GM18861 (cell line): ENCODE data around the gene LUZP1.
A peak's percentile ranks its signal among the peaks of the same experiment; 100 is the strongest.

ENCODE experiments used
- ATAC-seq: cut with Tn5 transposase; IDR thresholded peaks from one replicate; pipeline ENCODE4 v1.9.1; 2021; ENCODE audit not compliant: unreplicated experiment

The LUZP1 gene

DNA sequence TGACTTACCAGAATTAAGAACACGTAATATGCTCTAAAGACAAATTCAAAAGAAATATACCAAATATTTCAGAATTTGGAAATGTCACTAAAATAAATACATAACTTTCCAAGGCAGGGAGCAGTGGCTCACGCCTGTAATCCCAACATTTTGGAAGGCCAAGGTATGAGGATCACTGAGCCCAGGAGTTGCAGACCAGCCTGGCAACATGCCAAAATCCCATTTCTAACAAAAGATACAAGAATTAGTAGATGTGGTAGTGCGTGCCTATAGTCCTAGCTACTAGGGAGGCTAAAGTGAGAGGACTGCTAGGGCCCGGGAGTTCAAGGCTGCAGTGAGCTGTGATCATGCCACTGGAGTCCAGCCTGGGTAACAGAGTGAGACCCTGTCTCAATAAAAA lies 11.7 kb downstream of the LUZP1 start:
- ATAC-seq, result no peak

DNA sequence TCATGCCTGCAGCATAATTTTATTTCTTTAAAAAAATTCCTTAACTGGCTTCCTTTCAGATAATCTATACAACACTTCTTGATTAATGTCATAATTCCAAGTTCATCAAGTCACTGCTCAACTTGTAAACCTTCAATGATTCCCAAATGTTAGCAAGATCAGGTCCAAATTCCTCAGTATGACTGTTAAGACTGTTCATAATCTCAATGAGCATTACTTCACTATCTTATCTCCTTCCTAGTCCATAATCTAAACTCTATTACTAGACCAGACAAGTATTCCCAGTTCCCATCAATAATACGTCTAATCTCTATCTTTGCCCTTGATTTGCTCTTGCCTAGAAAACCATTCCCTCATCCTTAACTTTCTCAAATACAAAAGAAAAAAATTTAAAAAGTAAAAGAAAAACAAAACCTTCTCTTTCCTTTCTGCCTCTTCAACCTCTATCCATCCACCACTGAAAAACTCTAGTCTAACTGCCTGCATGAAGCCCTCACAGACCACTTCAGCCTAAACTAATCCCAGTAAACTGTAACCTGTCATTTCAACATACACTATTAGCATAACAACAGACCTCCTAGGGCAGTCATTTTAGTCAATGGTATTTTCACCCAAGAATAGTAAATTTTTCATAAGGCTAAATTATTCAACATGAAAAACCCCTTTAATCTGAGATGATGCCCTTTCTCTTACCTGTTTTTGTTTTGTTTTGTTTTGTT lies 15.5 kb downstream of the LUZP1 start:
- no peak for ATAC-seq

DNA sequence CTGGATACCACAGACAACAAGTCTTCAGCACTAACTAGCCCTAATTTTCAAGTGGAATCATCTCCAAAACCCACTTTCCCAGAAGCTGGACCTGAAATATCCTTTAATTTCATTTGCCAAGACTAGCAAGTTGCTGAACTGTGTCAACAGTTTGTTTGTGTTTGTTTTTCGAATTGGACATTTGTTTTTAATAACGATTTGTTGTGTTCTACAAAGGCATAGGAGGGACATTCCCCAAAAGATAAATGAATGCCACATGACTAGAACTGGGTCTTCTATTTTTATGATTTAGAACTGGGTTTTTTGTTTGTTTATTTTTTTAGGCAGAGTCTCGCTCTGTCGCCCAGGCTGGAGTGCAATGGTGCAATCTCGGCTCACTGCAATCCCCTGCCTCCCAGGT lies 17.9 kb downstream of the LUZP1 start:
- ATAC-seq, result no peak

DNA sequence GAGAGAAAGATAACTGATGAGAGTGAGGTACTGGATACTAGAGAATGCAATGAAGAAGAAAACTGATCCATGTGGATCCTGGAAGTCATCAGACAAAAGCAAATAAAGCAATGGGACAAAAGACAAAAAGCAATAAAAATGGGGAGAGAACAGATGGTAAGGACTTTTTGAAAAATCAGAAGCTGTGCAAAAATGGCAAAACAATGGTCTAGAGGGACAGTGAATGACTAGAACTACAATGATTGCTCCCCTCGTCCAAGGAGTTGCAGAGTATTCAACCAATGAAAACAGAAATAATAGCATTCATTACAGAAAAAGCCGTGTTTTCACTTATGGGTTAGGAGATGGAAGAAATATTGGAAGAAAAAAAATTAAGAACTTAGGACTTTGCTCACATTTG lies 18.5 kb downstream of the LUZP1 start:
- no peak for ATAC-seq

DNA sequence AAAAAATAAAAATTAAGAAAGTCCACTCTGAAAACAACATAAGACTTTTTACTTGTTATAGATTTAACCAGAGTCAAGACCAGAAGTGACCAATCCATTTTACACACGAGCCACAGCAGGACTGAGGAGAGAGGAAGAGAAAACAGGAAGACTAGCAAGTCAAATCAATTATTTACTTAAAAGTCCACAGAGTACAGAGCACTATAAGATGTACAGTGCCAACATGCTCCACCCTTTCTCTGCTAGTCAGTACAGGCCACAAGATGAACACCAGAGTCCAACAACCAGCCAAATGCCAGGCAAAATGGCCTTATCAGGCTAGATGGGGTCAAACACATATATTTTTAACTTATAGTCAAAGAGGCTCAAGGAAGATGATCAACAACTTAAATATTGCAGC lies 19.5 kb downstream of the LUZP1 start:
- peak; percentile 87 for ATAC-seq

DNA sequence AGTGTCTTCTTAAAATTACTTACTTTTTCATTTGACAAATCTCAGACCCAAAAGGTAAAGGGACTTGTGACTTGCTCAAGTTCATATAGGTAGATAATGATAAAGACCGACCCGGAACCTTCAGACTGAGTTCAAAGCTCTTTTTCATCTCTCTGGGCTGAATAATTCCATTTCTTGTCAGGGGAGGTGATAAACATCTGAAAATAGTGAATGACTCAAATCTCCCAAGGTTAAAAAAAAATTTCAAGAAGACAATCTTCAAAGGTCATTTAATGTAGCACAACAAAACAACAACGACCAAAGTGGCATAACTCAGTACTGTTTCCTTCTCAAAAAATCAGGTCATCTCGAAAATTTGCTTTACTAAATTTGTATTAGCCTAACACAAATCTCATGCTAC lies 20.6 kb downstream of the LUZP1 start:
- ATAC-seq, result no peak

DNA sequence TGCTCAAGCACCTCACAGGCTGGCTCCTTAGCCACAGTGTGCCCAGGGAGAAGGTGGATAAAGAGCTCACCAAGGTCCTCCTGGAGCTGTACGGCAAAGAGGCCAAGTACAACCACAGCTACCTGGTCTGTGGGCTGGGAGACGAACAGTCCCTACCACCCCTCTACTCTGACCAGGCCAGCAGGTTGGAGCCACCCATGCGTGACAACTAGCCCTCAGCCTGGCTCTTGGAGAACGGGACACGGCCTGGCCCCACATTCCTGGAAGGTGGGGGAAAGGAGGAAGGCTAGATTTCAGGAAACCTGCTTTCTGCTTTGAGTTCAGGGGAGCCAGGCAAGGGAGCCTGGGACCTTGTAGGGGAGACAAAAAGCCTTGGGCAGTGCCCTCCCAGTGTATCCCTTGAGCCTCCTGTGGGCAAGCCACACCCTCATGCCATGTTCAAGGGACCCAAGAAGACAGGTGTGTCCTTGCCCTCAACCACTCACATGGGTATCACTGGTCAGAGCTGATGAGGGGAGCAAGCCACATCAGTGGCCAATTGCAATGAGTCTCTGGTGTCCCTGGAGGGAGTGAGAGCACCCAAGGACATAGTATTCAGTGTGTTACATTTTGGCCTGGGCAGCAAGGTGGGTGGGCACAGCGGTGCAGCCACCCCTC lies 27.6 kb downstream of the LUZP1 start:
- ATAC-seq, result no peak

DNA sequence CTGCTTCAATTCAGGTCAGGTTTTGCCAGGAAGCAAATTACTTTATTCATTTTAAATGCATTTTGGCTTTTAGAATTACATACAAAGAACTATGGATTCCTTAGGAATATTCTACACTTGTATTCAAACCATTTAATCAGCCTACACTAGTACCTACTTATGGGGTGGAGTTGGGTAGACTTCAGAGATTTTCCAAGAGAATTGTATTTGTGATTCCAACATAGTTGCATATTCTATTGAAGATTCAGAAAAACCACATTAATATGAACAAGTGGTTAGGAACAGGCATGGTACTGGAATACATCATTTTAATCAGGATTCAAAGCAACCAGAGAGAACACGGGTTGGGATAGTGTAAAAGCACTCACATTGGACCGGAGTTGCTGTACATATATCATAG lies 33.4 kb downstream of the LUZP1 start:
- ATAC-seq, result no peak

DNA sequence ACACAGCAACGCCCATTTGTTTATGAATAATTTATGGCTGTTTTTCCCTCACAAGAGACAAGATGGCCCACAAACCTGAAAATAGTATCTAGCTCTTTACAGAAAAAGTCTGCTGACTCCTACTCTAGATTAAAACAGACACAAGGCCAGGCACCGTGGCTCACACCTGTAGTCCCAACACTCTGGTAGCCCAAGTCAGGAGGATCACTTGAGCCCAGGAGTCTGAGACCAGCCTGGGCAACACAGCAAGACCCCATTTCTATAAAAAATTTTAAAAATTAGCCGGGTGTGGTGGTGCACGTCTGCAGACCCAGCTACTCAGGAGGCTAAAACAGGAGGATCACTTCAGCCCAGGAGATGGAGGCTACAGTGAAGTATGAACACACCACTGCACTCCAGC lies 34.6 kb downstream of the LUZP1 start:
- ATAC-seq, result no peak

DNA sequence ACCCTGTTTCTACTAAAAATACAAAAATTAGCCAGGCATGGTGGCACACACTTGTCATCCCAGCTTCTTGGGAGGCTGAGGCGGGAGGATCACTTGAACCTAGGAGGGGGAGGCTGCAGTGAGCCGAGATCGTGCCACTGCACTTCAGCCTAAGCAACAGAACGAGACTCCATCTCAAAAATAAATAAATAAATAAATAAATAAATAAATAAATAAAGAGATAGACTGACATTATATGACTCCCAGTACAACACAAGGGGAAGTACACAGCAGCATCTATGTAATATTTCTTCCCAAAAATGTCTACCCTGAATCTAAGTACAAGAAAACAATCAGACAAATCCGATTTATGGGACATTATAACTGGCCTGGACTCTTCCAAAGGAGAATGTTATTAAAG lies 35.1 kb downstream of the LUZP1 start:
- no peak for ATAC-seq

DNA sequence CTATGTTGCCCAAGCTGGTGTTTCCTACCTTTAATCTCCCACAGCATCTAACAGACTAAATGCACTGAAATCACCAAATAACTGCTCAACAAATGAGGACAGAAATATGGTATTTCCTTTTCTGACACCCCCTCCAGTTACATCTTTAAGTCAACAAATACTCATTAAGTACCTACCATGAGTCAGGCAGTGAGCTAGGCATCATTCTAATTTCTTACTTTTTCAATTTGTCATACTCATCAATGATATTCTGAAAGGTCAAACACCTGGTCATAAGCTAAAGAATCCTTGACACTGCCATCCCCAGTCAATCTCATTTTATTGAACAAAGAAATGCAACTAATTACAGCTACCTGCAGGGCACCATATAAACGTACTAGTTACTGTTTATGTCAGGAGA lies 36.6 kb downstream of the LUZP1 start:
- ATAC-seq, result no peak

DNA sequence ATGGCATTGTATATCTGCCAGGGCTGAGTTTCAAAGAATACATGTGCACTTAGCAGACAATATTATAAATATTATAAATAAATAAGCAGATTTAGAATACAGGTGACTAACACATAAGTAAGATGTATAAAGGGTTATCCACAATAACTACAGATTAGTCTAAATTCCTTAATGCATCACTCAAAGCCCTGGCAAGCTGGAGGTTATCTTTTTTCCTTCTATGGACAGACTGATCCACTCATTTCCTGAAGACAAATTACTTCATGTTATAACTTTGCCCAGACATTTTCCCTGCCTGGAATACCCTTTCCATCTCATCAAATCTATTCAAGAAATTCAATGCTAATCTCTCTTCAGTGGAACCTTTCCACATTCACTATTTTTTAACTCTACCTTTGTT lies 38.8 kb downstream of the LUZP1 start:
- no peak for ATAC-seq

DNA sequence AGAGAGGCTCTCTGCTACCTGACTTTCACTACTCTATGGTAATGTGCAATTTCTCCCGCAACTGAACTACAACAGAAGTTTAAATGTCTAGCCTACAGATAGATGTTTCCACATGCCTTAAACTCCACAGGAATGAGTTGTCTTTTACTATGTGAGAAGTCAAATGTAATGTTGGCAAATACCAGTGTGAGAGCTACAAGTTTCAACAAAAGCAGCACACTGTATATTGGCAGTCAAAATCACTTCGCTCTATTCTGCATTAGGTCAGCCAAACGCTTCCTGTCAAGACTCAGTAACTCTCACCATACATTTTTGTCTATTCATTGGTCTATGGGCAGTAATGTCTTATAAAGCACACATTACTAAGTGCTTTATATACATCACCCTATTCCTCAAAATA lies 41.9 kb downstream of the LUZP1 start:
- no peak for ATAC-seq

DNA sequence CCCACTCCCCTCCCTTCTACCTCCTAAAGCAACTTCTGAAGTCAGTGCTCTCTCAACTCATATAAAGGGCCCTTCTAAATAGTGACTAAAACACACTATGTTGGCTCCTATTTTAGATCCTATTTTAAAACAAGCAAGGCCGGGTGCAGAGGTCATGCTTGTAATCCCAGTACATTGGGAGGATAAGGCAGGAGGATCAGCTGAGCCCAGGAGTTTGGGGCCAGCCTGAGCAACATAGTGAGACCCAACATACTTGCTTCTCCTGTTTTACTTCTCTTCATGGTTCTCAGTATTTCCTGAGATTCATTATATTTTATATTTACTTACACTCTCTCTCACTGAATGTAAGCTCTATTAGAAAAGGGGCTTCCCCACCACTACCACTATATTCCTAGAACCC lies 42.5 kb downstream of the LUZP1 start:
- no peak for ATAC-seq

DNA sequence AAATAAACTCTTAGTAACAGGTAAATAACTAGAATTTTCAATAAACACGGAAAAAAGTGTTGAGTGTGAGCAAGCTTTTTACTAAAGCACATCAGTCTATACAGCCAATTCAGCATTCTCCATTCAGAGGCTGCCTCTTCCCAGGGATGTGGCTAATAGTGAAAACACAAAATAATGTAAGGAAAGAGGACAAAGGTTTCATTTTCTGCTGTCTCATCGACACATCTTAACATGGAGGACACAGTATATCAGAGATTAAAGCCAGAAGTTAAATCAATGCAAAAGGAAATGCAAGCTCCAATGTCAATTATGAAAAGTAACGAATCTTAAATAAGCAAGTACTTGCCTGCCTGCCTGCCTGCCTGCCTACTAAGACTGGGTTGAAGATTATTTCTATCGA lies 43.2 kb downstream of the LUZP1 start:
- no peak for ATAC-seq

DNA sequence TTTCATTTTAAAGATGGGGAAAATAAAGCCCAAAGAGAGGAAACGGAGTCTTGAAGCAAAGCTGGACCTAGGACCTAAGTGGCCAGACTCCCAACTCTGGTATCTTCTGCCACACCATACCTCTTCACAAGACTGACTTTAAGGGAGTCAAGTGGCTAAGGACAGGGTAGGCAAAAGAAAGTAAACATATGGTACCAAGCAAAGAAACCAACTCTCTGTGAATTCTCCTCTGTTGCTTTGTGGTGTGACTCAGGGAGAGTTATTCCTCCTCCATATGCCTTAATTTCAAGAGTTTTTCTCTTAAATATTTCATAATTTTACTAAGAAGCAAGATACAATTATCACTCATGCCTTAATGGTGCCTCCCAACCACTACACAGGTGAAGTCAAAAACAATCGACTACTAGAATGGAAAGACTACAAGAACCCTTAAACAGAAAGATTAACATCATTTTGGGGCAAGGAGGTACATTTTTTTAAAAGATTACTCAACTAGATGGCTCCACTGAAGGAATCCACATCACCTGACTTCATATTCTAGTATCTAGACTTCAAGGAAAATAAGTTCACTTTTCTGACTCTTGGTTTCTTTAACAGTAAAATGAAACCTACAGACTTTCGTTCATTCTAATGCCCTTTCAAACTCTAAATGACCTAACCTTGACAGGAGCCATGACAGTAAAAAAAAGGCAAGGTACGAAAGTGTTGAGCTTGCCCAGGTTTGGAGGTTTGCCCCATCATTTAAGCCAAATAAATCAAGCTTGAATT lies 44.2 kb downstream of the LUZP1 start:
- no peak for ATAC-seq

DNA sequence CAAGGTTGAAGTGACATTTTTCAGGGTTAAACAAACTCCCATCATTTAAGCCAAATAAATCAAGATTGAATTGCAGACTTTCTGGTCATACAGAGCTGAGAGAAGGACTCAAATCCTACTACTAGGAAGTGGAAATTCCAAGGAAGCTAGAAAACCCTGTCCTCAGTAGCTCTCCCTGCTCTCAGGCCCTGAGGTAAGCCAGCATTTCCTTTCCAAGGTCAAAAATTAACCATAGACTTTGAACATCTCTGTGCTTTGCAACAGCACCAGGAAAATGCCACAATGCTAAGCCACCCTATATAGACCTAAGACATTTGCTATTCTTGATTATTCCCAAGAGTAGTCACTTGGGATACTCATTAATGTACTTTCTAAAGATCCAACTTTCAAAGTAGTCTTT lies 45.1 kb downstream of the LUZP1 start:
- no peak for ATAC-seq

DNA sequence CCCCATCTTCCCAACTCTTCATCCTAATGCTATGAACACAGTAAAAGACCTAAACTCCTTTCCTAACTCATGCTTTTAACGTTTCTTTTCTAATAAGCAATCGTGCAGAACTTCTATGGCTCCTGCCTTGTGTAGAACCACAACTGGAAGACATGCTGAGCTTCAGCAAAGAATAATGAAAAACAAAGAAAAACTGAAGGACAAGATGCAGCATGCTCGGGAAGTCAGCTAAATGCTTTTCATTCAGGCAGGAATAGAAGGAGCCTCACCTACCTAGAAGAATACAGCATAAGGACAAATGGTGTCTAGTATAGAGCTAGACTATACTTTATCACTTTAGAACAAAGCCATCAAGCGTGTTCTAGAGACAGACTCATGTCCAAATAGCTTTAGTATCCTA lies 45.9 kb downstream of the LUZP1 start:
- ATAC-seq, result no peak

DNA sequence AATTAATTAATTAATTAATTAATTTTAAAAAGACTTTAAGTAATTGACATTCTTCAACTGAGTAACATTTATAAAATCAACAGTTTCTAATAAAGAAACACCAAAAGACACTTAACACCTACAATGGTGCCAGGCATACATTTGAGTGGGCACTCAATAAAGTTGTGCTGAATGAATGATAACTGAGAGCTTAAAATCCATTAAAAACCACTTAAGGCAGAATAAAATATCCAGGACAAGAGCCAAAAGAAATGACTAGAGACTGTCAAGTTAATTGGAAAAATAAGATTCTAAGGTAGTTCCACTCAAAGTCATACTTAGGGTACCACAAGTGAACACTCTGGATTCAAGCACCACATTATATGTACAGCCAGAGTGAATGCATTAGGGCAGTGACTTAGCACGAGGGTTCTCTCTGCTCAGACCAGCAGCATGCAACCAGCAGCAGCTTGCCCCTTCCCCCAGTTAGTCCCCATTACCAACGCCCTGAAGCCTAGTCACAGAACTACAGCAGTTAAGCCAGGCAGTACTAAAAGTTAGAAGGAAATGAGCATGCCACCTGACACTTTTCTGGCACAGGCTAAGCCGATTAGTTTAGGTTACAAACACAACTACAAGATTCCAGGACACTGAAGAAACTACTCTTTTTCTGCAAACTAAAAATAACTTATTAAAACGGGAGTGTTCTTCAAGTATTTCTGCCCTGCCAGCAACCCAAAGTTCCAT lies 46.5 kb downstream of the LUZP1 start:
- no peak for ATAC-seq

DNA sequence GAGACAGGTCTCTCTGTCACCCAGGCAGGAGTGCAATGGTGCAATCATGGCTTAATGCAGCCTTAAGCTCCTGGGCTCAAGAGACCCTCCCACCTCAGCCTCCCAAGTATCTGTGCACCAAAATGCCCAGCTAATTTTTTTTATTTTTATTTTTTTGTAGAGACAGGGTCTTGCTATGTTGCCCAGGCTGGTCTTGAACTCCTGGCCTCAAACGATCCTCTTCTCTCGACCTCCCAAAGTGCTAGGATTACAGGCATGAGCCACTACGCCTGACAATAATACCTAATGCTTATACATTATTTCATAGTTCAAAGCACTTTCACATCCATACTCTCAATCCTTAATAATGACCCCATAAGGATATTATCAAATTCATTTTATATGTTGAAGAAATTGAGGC lies 48.3 kb downstream of the LUZP1 start:
- ATAC-seq, result no peak

DNA sequence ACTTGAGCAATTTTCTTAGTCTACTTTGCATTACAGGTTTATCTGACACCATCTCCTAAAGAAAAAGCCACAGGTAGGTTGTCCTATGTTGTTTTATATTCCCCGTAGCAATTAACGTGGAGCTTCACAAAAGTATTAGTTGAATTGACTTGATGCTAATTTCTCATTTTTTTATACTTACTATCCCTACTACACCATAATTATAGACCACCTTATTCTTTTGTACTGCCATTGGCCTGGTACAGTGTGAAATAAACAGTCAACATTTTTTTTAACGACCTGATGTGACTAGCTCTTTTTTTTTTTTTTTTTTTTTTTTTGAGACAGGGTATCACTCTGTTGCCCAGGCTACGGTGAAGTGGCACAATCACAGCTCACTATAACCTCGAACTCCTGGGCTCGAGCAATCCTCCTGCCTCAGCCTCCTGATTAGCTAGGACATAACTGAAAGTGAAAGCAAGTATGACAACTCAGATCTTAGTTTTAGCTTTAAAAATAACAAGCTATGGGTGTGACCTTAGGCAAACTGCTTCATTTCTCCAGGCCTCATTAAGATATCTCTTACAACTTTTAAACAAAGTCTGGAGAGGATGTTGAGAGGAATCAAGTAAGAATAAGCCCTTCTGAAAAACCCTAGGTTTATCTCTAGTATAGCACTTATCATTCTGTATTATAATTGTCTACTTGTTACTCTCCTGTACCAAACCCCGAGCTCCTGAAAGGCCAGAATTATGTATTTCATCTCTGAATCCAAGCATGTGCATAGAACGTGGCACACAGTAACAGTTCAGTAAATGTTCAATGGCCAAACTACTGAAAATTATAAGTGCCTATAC lies 49.5 kb downstream of the LUZP1 start:
- ATAC-seq, result no peak
